ENCODE data around the gene MSANTD2. TPM values are rescaled to one million over a fixed set of nuclear protein-coding genes. Genes with fewer than 3 reads are reported as not detected.

MSANTD2 gene
- total and polyA plus RNA-seq, 11 donors = 2.2 to 5.4 (median 3.1) TPM

GRCh38 chr11:124758355-124759265, 41.6 kb downstream of the MSANTD2 start:
- Histone ChIP-seq H3K27ac (peak overlapping the region; percentile 69 to 99 (median 94)), H3K9me3 (no peaks in the 10 kb centered on the region), H3K4me3 (peak overlapping the region; percentile 25 to 95 (median 76)), H3K27me3 (peaks cover 0 to 64% (median 36%) of the 10 kb centered on the region in 9 donors), H3K36me3 (peaks cover 0 to 46% (median 7%) of the 10 kb centered on the region in 9 donors), H3K4me1 (peaks cover 0 to 83% (median 58%) of the 10 kb centered on the region in 12 donors)
- DNase-seq = peak; percentile 73 to 90 (median 78)
- 3 to 7% (median 5%) methylated on average over 24 to 53 of the region's 53 CpGs for WGBS, 4 donors
- no peak for TF ChIP-seq POLR2A (IDR thresholded peaks at IDR 0.05)
- peak; percentile 50 to 77 (median 71) for TF ChIP-seq CTCF (IDR thresholded peaks at IDR 0.05)
- peak; percentile 38 to 57 (median 54) for ATAC-seq
- intact Hi-C loops (cut with DNase I) = loop anchor here in 1 of 10 donors (5.0 kb wide), 1 partner anchor 119 kb away; no protein-coding TSS in a partner anchor

- Histone ChIP-seq H3K9me3 (no peaks in the 10 kb centered on the region), H3K36me3 (peaks cover 0 to 57% (median 9%) of the 10 kb centered on the region in 9 donors), H3K27ac (peak overlapping the region in 5 of 12 donors; percentile 15 to 99 (median 22)), H3K4me1 (peaks cover 0 to 84% (median 62%) of the 10 kb centered on the region in 12 donors), H3K27me3 (peaks cover 0 to 57% (median 40%) of the 10 kb centered on the region in 9 donors), H3K4me3 (peak overlapping the region in 1 of 12 donors; percentile 91)
- no peak for ATAC-seq
- no peak for DNase-seq
- 51 to 68% (median 59%) methylated on average over 3 of the region's 3 CpGs for WGBS, 4 donors
- no peak for TF ChIP-seq POLR2A (IDR thresholded peaks at IDR 0.05)
- TF ChIP-seq CTCF (IDR thresholded peaks at IDR 0.05) = no peak
- intact Hi-C loops (cut with DNase I) = loop anchor here in 1 of 10 donors (5.0 kb wide), 1 partner anchor 120 kb away; no protein-coding TSS in a partner anchor
Measured at GRCh38 chr11:124757320-124757719, 42.9 kb downstream of the MSANTD2 start.

DNA sequence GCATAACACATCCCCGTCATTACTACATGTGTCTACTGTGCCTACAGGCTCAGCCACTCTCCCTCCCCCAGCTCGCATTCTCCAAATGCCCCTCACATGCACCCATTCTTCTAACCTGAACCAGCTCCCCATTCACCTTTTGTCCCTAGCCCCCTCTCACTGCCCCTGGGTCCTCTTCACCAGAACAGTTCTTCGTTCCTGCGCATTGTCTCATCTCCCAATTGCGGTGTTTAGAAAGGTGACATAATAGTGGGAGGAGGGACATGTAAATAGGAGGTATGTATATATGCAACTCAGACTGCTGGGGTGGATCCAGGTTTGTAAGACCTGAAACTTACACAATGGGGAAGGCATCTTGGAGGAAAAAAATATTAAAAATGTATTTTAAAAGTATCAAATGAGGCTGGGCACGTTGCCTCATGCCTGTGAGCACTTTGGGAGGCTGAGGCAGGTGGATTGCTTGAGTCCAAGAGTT, 43.4 kb downstream of the MSANTD2 start:
- intact Hi-C loops (cut with DNase I) = loop anchor here in 1 of 10 donors (5.0 kb wide), 1 partner anchor 121 kb away; no protein-coding TSS in a partner anchor
- Histone ChIP-seq H3K27me3 (peaks cover 4 to 53% (median 39%) of the 10 kb centered on the region in 9 donors), H3K36me3 (peaks cover 0 to 63% (median 12%) of the 10 kb centered on the region in 9 donors), H3K4me3 (peak overlapping the region in 1 of 12 donors; percentile 12), H3K4me1 (peaks cover 0 to 84% (median 65%) of the 10 kb centered on the region in 12 donors), H3K9me3 (no peaks in the 10 kb centered on the region), H3K27ac (peak overlapping the region in 2 of 12 donors; percentile 15 to 22)
- 21 to 46% (median 43%) methylated on average over 6 of the region's 6 CpGs for WGBS, 4 donors
- DNase-seq (no peak), ATAC-seq (no peak)
- TF ChIP-seq CTCF (IDR thresholded peaks at IDR 0.05) (no peak), POLR2A (IDR thresholded peaks at IDR 0.05) (no peak)
